Right lobe of liver (tissue), 6 donors: Measurements from ENCODE around the gene SLC39A11. TPM values are rescaled to one million over a fixed set of nuclear protein-coding genes. Genes with fewer than 3 reads are reported as not detected.
A peak's percentile ranks its signal among the peaks of the same experiment; 100 is the strongest.
"Not testable (repeated sequence)": the region's sequence is repeated elsewhere in the genome, so short reads cannot be mapped to it uniquely, and the experiment has no call there.

Source experiments
- ATAC-seq, 4 donors: fragments of 200-7000 bp; cut with Tn5 transposase; one replicate each; pipeline ENCODE4 v1.9.1; 2020; ENCODE audit warnings: mild to moderate bottlenecking in 4 of 4, moderate library complexity in 4 of 4
- DNase-seq, 3 donors: peaks; one replicate each; pipeline ENCODE4 v3.0.0-alpha.2; 2020
- H3K27ac ChIP-seq, 3 donors: fragments of 200-600 bp; one replicate each; pipeline ENCODE4 v1.8.0; 2022
- H3K27me3 ChIP-seq, 2 donors: fragments of 200-600 bp; one replicate each; pipeline ENCODE4 v1.8.0; 2022
- H3K36me3 ChIP-seq, 4 donors: fragments of 200-600 bp; sonication (generic) in 1 of 4; one replicate each; pipeline versions ENCODE4 v1.5.1 to v1.8.0; 2017 to 2022; ENCODE audit warnings: control low read depth in 1 of 4
- H3K4me1 ChIP-seq, 4 donors: fragments of 200-600 bp; sonication (generic) in 1 of 4; one replicate each; pipeline versions ENCODE4 v1.5.1 to v1.8.0; 2017 to 2022; ENCODE audit warnings: control low read depth in 1 of 4
- H3K4me3 ChIP-seq, 3 donors: fragments of 200-600 bp; one replicate each; pipeline ENCODE4 v1.8.0; 2022
- H3K9me3 ChIP-seq, 4 donors: fragments of 200-600 bp; sonication (generic) in 1 of 4; one replicate each; pipeline versions ENCODE4 v1.5.1 to v1.8.0; 2017 to 2022; ENCODE audit warnings: control low read depth in 1 of 4
- POLR2A ChIP-seq: fragments of 450-650 bp; IDR thresholded peaks from one replicate; pipeline ENCODE4 v1.6.1; 2017; ENCODE audit warnings: antibody characterized with exemption, mild to moderate bottlenecking
- WGBS: methylation state at CpG from one replicate; pipeline ENCODE4 v1.1.6; 2018; ENCODE audit warnings: low coverage, low lambda C conversion rate; ENCODE audit not compliant: insufficient coverage; ENCODE audit errors: missing lambda C conversion rate; 5-methylcytosine and 5-hydroxymethylcytosine counted together
- intact Hi-C, 2 donors: fragments of 100-400 bp; cut with DNase I; formaldehyde crosslinking; loops; one replicate each; pipeline versions ENCODE4 v1.11.2 to v1.14.1; 2022
- total RNA-seq, 6 experiments: library from RNA; depleted of rRNA in 2 of 6; stranded (reverse); fragments of >200 nt in 2 of 6; fragmentation: NEBNext Ultra II Directional in 3 of 6; extraction: Animal tissue kit (Norgen Biotek cat#: 25700) in 3 of 6; gene quantifications; one replicate each; pipeline versions ENCODE4 v1.1.0 to v1.2.4, GENCODE V29; 2016 to 2023
- TF ChIP-seq, protein P1 (sequence below), 4 donors: fragments of 200-600 bp in 3 of 4; fragments of 450-650 bp in 1 of 4; IDR thresholded peaks; one replicate each; pipeline versions ENCODE4 v1.5.1 to v1.8.0; 2016 to 2022; ENCODE audit warnings: antibody characterized with exemption in 4 of 4, mild to moderate bottlenecking in 2 of 4
- donor health status: DM: no; HTN: yes; CAD: no.
- donor health status: DM: no; HTN: no; CAD: no.
- donor health status: DM: no; HTN: no; CAD: no.
- donor health status: DM: no; HTN: yes; CAD: no.
- donor health status: DM: no; HTN: yes; CAD: no.

Gene SLC39A11
- total RNA-seq, 6 experiments from 2014 or later, result 25.4 to 49.6 (median 39.3) TPM

DNA sequence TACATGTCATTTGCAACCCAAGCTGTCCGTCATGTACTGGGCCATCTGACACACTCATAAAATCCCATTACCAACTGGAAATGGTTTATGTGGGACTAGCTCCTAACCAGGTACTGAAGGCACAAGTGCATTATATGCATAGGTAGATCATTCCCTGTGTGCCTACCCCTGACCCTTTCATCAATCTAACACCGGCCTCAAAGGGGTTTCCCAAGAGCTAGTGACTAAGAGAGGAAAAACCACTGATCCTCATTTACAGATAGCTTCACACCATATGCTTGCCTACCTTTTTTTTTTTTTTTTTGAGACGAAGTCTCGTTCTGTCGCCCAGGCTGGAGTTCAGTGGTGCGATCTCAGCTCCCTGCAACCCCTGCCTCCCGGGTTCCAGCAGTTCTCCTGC, 449.8 kb downstream of the SLC39A11 start:
- WGBS, result 100% methylated on average over 1 of the region's 7 CpGs

DNA sequence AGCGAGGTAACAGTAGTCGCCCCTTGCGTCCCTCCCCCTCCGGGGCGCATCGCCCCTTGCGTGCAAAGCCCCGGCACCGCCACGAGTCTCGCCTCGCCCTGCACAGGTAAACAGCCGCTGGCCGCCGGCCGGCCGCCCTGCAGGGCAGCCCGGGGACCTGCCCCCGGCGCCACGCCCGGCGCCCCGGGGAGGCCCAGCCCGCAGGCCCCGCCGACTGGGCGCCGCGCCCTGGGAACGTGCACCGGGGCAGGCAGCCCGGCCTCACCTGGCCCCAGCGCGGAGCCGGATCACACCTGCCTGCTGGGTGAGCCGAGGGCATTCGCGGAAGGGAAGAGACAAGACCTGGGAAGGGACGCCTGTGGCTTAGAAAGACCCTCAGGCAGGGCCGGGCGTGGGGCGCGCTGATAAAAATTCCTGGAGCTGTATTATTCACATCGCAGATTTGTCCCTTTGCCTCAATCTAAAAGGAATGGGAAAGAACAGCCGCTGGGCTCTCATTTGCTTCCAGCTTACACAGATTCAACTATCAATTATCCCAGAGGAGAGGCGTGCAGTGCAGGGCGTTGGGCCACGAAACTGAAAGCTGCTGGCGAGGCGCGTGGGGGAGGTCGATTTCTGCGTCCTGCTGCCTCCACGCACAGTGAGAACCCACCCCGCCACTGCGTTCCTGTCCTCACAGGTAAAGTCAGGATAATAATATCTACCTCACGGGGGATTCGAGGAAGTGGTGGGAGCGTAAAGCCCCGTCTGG, 451.9 kb downstream of the SLC39A11 start:
- peak in 1 of 3 donors; percentile 61 for DNase-seq
- ATAC-seq, result peak in 3 of 4 donors; percentile 25 to 66 (median 59)
- 37% methylated on average over 16 of the region's 61 CpGs for WGBS
- no peaks in the 10 kb centered on the region for H3K27me3 ChIP-seq
- H3K27ac ChIP-seq, result no peak overlapping the region
- TF ChIP-seq, protein P1, sequence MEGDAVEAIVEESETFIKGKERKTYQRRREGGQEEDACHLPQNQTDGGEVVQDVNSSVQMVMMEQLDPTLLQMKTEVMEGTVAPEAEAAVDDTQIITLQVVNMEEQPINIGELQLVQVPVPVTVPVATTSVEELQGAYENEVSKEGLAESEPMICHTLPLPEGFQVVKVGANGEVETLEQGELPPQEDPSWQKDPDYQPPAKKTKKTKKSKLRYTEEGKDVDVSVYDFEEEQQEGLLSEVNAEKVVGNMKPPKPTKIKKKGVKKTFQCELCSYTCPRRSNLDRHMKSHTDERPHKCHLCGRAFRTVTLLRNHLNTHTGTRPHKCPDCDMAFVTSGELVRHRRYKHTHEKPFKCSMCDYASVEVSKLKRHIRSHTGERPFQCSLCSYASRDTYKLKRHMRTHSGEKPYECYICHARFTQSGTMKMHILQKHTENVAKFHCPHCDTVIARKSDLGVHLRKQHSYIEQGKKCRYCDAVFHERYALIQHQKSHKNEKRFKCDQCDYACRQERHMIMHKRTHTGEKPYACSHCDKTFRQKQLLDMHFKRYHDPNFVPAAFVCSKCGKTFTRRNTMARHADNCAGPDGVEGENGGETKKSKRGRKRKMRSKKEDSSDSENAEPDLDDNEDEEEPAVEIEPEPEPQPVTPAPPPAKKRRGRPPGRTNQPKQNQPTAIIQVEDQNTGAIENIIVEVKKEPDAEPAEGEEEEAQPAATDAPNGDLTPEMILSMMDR (IDR thresholded peaks at IDR 0.05), result no peak
- no peak for TF ChIP-seq POLR2A
- intact Hi-C loops, result no loop called here
- H3K4me3 ChIP-seq, result no peak overlapping the region
- no peaks in the 10 kb centered on the region for H3K36me3 ChIP-seq
- no peaks in the 10 kb centered on the region for H3K9me3 ChIP-seq
- no peaks in the 10 kb centered on the region for H3K4me1 ChIP-seq

More for the DNA sequence above, 449.8 kb downstream of the SLC39A11 start:
- intact Hi-C loops, result no loop called here
- H3K4me1 ChIP-seq, result no peaks in the 10 kb centered on the region
- no peak overlapping the region for H3K27ac ChIP-seq
- no peak overlapping the region for H3K4me3 ChIP-seq
- no peak for DNase-seq
- no peaks in the 10 kb centered on the region for H3K36me3 ChIP-seq
- no peaks in the 10 kb centered on the region for H3K27me3 ChIP-seq
- H3K9me3 ChIP-seq, result no peaks in the 10 kb centered on the region
- TF ChIP-seq, protein P1 (IDR thresholded peaks at IDR 0.05), result no peak
- TF ChIP-seq POLR2A, result no peak
- ATAC-seq, result no peak

DNA sequence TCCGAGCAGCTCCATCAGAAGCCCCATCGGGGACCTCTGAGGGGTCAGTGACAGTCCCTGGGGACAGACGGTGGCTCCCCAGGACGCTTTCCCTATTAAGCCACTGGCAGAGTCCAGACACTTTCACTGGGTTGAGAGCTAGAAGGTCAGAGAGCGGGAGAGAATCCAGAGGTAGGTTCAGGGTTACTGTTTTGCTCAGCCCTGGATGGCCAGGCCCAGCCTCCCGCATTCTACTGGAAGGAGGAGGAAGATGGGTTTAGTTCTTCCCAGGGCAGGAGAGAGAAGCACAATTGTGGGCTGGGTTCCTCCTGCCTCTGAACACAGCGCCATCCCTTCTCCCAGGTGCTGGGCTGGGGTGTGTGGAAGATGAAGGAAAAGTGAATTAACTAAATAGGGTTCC, 452.8 kb downstream of the SLC39A11 start:
- no CpG with 5 or more reads among the region's 7 CpGs for WGBS
- Histone ChIP-seq H3K4me3 (no peak overlapping the region), H3K27me3 (no peaks in the 10 kb centered on the region), H3K27ac (no peak overlapping the region), H3K36me3 (no peaks in the 10 kb centered on the region), H3K9me3 (no peaks in the 10 kb centered on the region), H3K4me1 (no peaks in the 10 kb centered on the region)
- ATAC-seq (no peak), DNase-seq (no peak)
- intact Hi-C loops, result no loop called here
- no peak for TF ChIP-seq POLR2A
- TF ChIP-seq, protein P1 (IDR thresholded peaks at IDR 0.05), result no peak

DNA sequence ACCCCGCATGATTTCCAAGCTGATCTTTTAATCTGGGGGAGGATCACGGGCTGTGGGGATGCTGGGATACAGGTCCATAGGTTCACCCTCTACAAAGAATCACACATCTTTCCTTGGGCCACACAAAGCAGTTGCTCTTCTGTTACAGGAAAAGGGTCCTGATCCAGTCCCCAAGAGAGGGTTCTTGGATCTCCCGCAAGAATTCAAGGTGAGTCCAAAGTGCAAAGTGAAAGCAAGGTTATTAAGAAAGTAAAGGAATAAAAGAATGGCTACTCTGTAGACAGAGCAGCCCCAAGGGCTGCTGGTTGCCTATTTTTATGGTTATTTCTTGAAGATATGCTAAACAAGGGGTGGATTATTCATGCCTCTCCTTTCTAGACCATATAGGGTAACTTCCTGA, 453.6 kb downstream of the SLC39A11 start:
- H3K4me1 ChIP-seq, DNase-seq, H3K27me3 ChIP-seq, H3K36me3 ChIP-seq, H3K4me3 ChIP-seq, ATAC-seq, H3K9me3 ChIP-seq, intact Hi-C loops, H3K27ac ChIP-seq: not testable (repeated sequence)
- no CpG with 5 or more reads among the region's 3 CpGs for WGBS

DNA sequence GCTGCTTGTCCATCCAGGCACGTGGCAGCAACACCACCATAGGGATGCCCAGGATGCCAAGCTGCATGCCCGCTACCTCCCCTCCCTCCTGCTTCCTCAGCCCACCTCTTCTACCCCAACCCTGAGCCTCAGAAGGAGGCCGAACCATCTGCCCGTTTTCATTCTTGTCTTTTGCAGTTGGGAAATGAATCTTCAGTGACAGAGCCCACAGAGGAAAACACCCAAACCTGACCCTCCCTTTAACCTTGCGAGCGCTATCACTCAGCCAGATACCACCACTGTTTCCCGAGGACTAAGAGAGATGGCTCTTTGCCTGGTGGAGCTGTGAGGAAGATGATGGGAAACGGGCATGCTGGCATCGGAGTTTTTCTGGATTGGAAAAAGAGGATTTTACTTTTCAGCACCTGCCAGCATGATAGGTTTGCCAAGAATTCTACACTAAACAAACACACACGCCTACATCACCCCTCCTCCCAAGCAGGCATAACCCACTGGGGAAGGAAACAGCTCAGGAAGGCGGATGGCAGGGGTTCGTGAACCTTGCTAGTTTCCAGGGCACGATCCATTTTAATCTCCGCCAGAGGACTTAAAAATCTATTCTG, 457.4 kb downstream of the SLC39A11 start:
- ATAC-seq, result no peak
- TF ChIP-seq, protein P1 (IDR thresholded peaks at IDR 0.05), result no peak
- no peak for TF ChIP-seq POLR2A
- Histone ChIP-seq H3K36me3 (no peaks in the 10 kb centered on the region), H3K27me3 (no peaks in the 10 kb centered on the region), H3K9me3 (no peaks in the 10 kb centered on the region), H3K27ac (no peak overlapping the region), H3K4me1 (no peaks in the 10 kb centered on the region), H3K4me3 (no peak overlapping the region)
- DNase-seq, result no peak
- WGBS, result 47% methylated on average over 11 of the region's 14 CpGs
- intact Hi-C loops, result no loop called here
